Neural cell (in vitro differentiated cells): ENCODE measurements around the gene RYR3. TPM values are rescaled to one million over a fixed set of nuclear protein-coding genes. Genes with fewer than 3 reads are reported as not detected.

Source experiments
- H2AFZ ChIP-seq: fragments of 200-600, 300-800 bp; sonication (generic), shearing (Covaris generic); 2 replicates; pipeline ENCODE4 v1.6.0; 2014; ENCODE audit warnings: low read depth, mild to moderate bottlenecking, antibody characterized with exemption, low read length, moderate library complexity
- H3F3A ChIP-seq: fragments of 200-600 bp; shearing (Covaris generic); 2 replicates; pipeline ENCODE4 v1.6.1; 2016; ENCODE audit warnings: mild to moderate bottlenecking, moderate library complexity, mixed read lengths, antibody characterized with exemption, low read length; ENCODE audit not compliant: insufficient read depth, poor library complexity, severe bottlenecking
- H3K27ac ChIP-seq: fragments of 200-600, 300-800 bp; sonication (generic), shearing (Covaris generic); 2 replicates; pipeline ENCODE4 v1.5.1; 2014; ENCODE audit warnings: mild to moderate bottlenecking, low read length, moderate library complexity
- H3K27me3 ChIP-seq: fragments of 300-800, 200-600 bp; sonication (generic), shearing (Covaris generic); 2 replicates; pipeline ENCODE4 v1.6.0; 2014; ENCODE audit warnings: mild to moderate bottlenecking, low read depth, low read length, moderate library complexity; ENCODE audit not compliant: insufficient read depth
- H3K36me3 ChIP-seq: fragments of 300-800, 200-600 bp; sonication (generic), shearing (Covaris generic); 2 replicates; pipeline ENCODE4 v1.5.1; 2014; ENCODE audit warnings: mild to moderate bottlenecking, antibody characterized with exemption, low read length, moderate library complexity; ENCODE audit not compliant: insufficient read depth
- H3K4me2 ChIP-seq: fragments of 300-800, 200-600 bp; sonication (generic), shearing (Covaris generic); 2 replicates; pipeline ENCODE4 v1.6.0; 2014; ENCODE audit warnings: mild to moderate bottlenecking, low read length
- H3K4me3 ChIP-seq: fragments of 300-800, 200-600 bp; sonication (generic), shearing (Covaris generic); 2 replicates; pipeline ENCODE4 v1.5.1; 2014; ENCODE audit warnings: mild to moderate bottlenecking, low read length, moderate library complexity
- H3K79me2 ChIP-seq: fragments of 200-600 bp; shearing (Covaris generic); replicated peaks from 2 replicates; pipeline ENCODE4 v1.6.0; 2014; ENCODE audit warnings: mild to moderate bottlenecking, low read length, moderate library complexity; ENCODE audit not compliant: insufficient read depth
- H3K9ac ChIP-seq: fragments of 300-800, 200-600 bp; sonication (generic), shearing (Covaris generic); 2 replicates; pipeline ENCODE4 v1.6.1; 2016; ENCODE audit warnings: mild to moderate bottlenecking, low read length, mixed read lengths
- H3K9me2 ChIP-seq: fragments of 200-600 bp; shearing (Covaris generic); 2 replicates; pipeline ENCODE4 v1.6.1; 2016; ENCODE audit warnings: mild to moderate bottlenecking, low read length, mixed read lengths; ENCODE audit not compliant: insufficient read depth
- H3K9me3 ChIP-seq: fragments of 200-600, 300-800 bp; sonication (generic), shearing (Covaris generic); 2 replicates; pipeline ENCODE4 v1.6.1; 2016; ENCODE audit warnings: mild to moderate bottlenecking, mixed run types, low read length, moderate library complexity, mixed read lengths
- H4K20me1 ChIP-seq: fragments of 200-600 bp; shearing (Covaris generic); 2 replicates; pipeline ENCODE4 v1.6.1; 2016; ENCODE audit warnings: mild to moderate bottlenecking, mixed run types; ENCODE audit not compliant: insufficient read depth
- CTCF ChIP-seq: fragments of 450-650 bp; IDR thresholded peaks from 2 replicates; pipeline ENCODE4 v1.5.1; 2014; ENCODE audit warnings: antibody characterized with exemption, mild to moderate bottlenecking, moderate library complexity; ENCODE audit not compliant: poor library complexity, severe bottlenecking
- EP300 ChIP-seq: fragments of 450-650 bp; conservative IDR thresholded peaks from 2 replicates; pipeline ENCODE4 v1.6.1; 2014; ENCODE audit warnings: antibody characterized with exemption, mild to moderate bottlenecking, moderate library complexity; ENCODE audit not compliant: poor library complexity, severe bottlenecking
- EZH2 ChIP-seq: fragments of 200-600, 300-800 bp; shearing (Covaris generic), sonication (generic); IDR thresholded peaks from 2 replicates; pipeline ENCODE4 v1.6.1; 2014; ENCODE audit warnings: antibody characterized with exemption, low read length, borderline replicate concordance, mild to moderate bottlenecking; ENCODE audit not compliant: insufficient read depth, poor library complexity, severe bottlenecking
- MXI1 ChIP-seq: fragments of 450-650 bp; conservative IDR thresholded peaks from 2 replicates; pipeline ENCODE4 v1.6.1; 2014; ENCODE audit warnings: antibody characterized with exemption, mild to moderate bottlenecking; ENCODE audit not compliant: poor library complexity, severe bottlenecking
- POLR2AphosphoS5 ChIP-seq: IDR thresholded peaks from 2 replicates; pipeline ENCODE4 v1.6.1; 2012
- RAD21 ChIP-seq: fragments of 450-650 bp; conservative IDR thresholded peaks from 2 replicates; pipeline ENCODE4 v1.6.1; 2014; ENCODE audit warnings: antibody characterized with exemption, mild to moderate bottlenecking, moderate library complexity
- REST ChIP-seq: IDR thresholded peaks from 2 replicates; pipeline ENCODE4 v1.6.1; 2012; ENCODE audit warnings: borderline replicate concordance
- SMC3 ChIP-seq: fragments of 450-650 bp; conservative IDR thresholded peaks from 2 replicates; pipeline ENCODE4 v1.6.1; 2014; ENCODE audit warnings: antibody characterized with exemption, mild to moderate bottlenecking, moderate library complexity; ENCODE audit not compliant: poor library complexity
- TAF1 ChIP-seq: IDR thresholded peaks from 2 replicates; pipeline ENCODE4 v1.6.1; 2012; ENCODE audit warnings: low read depth
- polyA plus RNA-seq: library from polyadenylated mRNA; depleted of rRNA; stranded (reverse); fragments of >200 nt; gene quantifications from 2 replicates; pipeline ENCODE4 v1.2.3, GENCODE V29; 2014

RYR3 gene
- polyA plus RNA-seq, 1 donor from 2014 or later, result 12.6 TPM

- no peak overlapping the region for H3K4me3 ChIP-seq
- no peaks in the 10 kb centered on the region for H4K20me1 ChIP-seq
- no peak for TF ChIP-seq EP300
- no peak overlapping the region for H3K4me2 ChIP-seq
- H3K9me2 ChIP-seq, result no peaks in the 10 kb centered on the region
- no peak overlapping the region for H2AFZ ChIP-seq
- no peak overlapping the region for H3K9ac ChIP-seq
- H3K27ac ChIP-seq, result no peak overlapping the region
- no peaks in the 10 kb centered on the region for H3K27me3 ChIP-seq
- H3K79me2 ChIP-seq, result no peaks in the 10 kb centered on the region
- H3F3A ChIP-seq, result no peaks in the 10 kb centered on the region
- no peaks in the 10 kb centered on the region for H3K36me3 ChIP-seq
- H3K9me3 ChIP-seq, result no peaks in the 10 kb centered on the region
Observed at GRCh38 chr15:33826201-33826600, 515.4 kb downstream of the RYR3 start.

- Histone ChIP-seq H3K79me2 (no peaks in the 10 kb centered on the region), H3K9me3 (no peaks in the 10 kb centered on the region), H4K20me1 (no peaks in the 10 kb centered on the region), H3K9ac (no peak overlapping the region), H3K36me3 (no peaks in the 10 kb centered on the region), H3F3A (no peaks in the 10 kb centered on the region), H3K27me3 (no peaks in the 10 kb centered on the region), H3K4me2 (no peak overlapping the region), H3K27ac (no peak overlapping the region), H3K9me2 (no peaks in the 10 kb centered on the region), H3K4me3 (no peak overlapping the region), H2AFZ (no peak overlapping the region)
- TF ChIP-seq EZH2 (no peak), EP300 (no peak), CTCF (no peak), TAF1 (no peak), POLR2AphosphoS5 (no peak)
Observed at GRCh38 chr15:33830351-33830750, 519.6 kb downstream of the RYR3 start.

- no peak for TF ChIP-seq TAF1
- TF ChIP-seq MXI1, result no peak
- no peak for TF ChIP-seq REST
- TF ChIP-seq EP300, result no peak
- no peak for TF ChIP-seq CTCF
- TF ChIP-seq RAD21, result no peak
- no peak for TF ChIP-seq EZH2
- TF ChIP-seq POLR2AphosphoS5, result no peak
- TF ChIP-seq SMC3, result no peak
- Histone ChIP-seq H3K9ac (no peak overlapping the region), H4K20me1 (no peaks in the 10 kb centered on the region), H2AFZ (no peak overlapping the region), H3F3A (no peaks in the 10 kb centered on the region), H3K27ac (no peak overlapping the region), H3K9me3 (no peaks in the 10 kb centered on the region), H3K9me2 (no peaks in the 10 kb centered on the region), H3K4me2 (no peak overlapping the region), H3K27me3 (no peaks in the 10 kb centered on the region), H3K4me3 (no peak overlapping the region), H3K36me3 (no peaks in the 10 kb centered on the region), H3K79me2 (no peaks in the 10 kb centered on the region)
Observed at GRCh38 chr15:33831646-33832045, 520.9 kb downstream of the RYR3 start.
